ENCODE measurements around the gene EEIG2. TPM values are rescaled to one million over a fixed set of nuclear protein-coding genes. Genes with fewer than 3 reads are reported as not detected.
A peak's percentile ranks its signal among the peaks of the same experiment; 100 is the strongest.

Gene EEIG2
- total RNA-seq, 1 donor from 2014 or later, result 12.7 TPM

- intact Hi-C loops (cut with DNase I), result no loop called here
Measured at GRCh38 chr1:108561689-108562326, 1.9 kb downstream of the EEIG2 start.

GRCh38 chr1:108563808-108564207 is 3.9 kb downstream of the EEIG2 start:
- Histone ChIP-seq H3K36me3 (no peaks in the 10 kb centered on the region), H3K4me1 (peaks cover 27% of the 10 kb centered on the region), H3K4me3 (no peak overlapping the region), H3K9me3 (no peaks in the 10 kb centered on the region), H3K27me3 (no peaks in the 10 kb centered on the region), H3K27ac (no peak overlapping the region)
- no peak for TF ChIP-seq CTCF (IDR thresholded peaks at IDR 0.05)
- no peak for ATAC-seq
- intact Hi-C loops (cut with DNase I), result no loop called here
- DNase-seq, result no peak

More at GRCh38 chr1:108561689-108562326, 1.9 kb downstream of the EEIG2 start:
- TF ChIP-seq CTCF (IDR thresholded peaks at IDR 0.05), result peak; percentile 72
- DNase-seq (peak; percentile 92), ATAC-seq (peak; percentile 83)
- Histone ChIP-seq H3K4me3 (peak overlapping the region; percentile 71), H3K4me1 (peaks cover 29% of the 10 kb centered on the region), H3K9me3 (no peaks in the 10 kb centered on the region), H3K36me3 (no peaks in the 10 kb centered on the region), H3K27ac (no peak overlapping the region), H3K27me3 (no peaks in the 10 kb centered on the region)

GRCh38 chr1:108565081-108565480 is 5.2 kb downstream of the EEIG2 start:
- Histone ChIP-seq H3K4me3 (no peak overlapping the region), H3K4me1 (peaks cover 19% of the 10 kb centered on the region), H3K9me3 (no peaks in the 10 kb centered on the region), H3K27me3 (no peaks in the 10 kb centered on the region), H3K27ac (no peak overlapping the region), H3K36me3 (no peaks in the 10 kb centered on the region)
- intact Hi-C loops (cut with DNase I), result no loop called here
- no peak for ATAC-seq
- no peak for DNase-seq
- no peak for TF ChIP-seq CTCF (IDR thresholded peaks at IDR 0.05)

- H3K4me3 ChIP-seq, result no peak overlapping the region
- H3K27me3 ChIP-seq, result no peaks in the 10 kb centered on the region
- intact Hi-C loops (cut with DNase I), result no loop called here
- no peaks in the 10 kb centered on the region for H3K9me3 ChIP-seq
- H3K27ac ChIP-seq, result no peak overlapping the region
- H3K36me3 ChIP-seq, result no peaks in the 10 kb centered on the region
- ATAC-seq (no peak), DNase-seq (no peak)
- H3K4me1 ChIP-seq, result peaks cover 19% of the 10 kb centered on the region
- no peak for TF ChIP-seq CTCF (IDR thresholded peaks at IDR 0.05)
Measured at GRCh38 chr1:108565512-108565911, 5.6 kb downstream of the EEIG2 start.

- no peak for DNase-seq
Measured at GRCh38 chr1:108568589-108568988, 8.7 kb downstream of the EEIG2 start.

More at GRCh38 chr1:108568589-108568988, 8.7 kb downstream of the EEIG2 start:
- Histone ChIP-seq H3K27ac (no peak overlapping the region), H3K9me3 (no peaks in the 10 kb centered on the region), H3K4me3 (no peak overlapping the region), H3K4me1 (no peaks in the 10 kb centered on the region), H3K36me3 (no peaks in the 10 kb centered on the region), H3K27me3 (no peaks in the 10 kb centered on the region)
- no peak for ATAC-seq
- no peak for TF ChIP-seq CTCF (IDR thresholded peaks at IDR 0.05)
- intact Hi-C loops (cut with DNase I), result no loop called here
